NK-92 treated with Interleukin-12 subunit alpha and Interleukin-12 subunit beta, amount 100 ng/mL, for 24 hours (cell line): ENCODE results near the gene FHIP2A.
A peak's percentile ranks its signal among the peaks of the same experiment; 100 is the strongest.
"Not testable (repeated sequence)": the region's sequence is repeated elsewhere in the genome, so short reads cannot be mapped to it uniquely, and the experiment has no call there.

ENCODE experiments used
- DNase-seq: peaks from one replicate; lab custom pipeline; 2025; lab: John Stamatoyannopoulos, UW

The FHIP2A gene

GRCh38 chr10:114815791-114816190 is 5.8 kb upstream of the FHIP2A start:
- DNase-seq, result no peak

GRCh38 chr10:114816308-114816707 is 5.3 kb upstream of the FHIP2A start:
- DNase-seq, result no peak

- no peak for DNase-seq
These were observed 2.3 kb upstream of the FHIP2A start for GRCh38 chr10:114819322-114819721.

GRCh38 chr10:114821915-114822443 is 399 bp downstream of the FHIP2A start:
- DNase-seq, result peak; percentile 55

- peak; percentile 37 for DNase-seq
These were observed 980 bp downstream of the FHIP2A start for GRCh38 chr10:114822444-114823076.

- DNase-seq, result no peak
These were observed 1.5 kb downstream of the FHIP2A start for GRCh38 chr10:114823077-114823463.

- no peak for DNase-seq
These were observed 2.8 kb downstream of the FHIP2A start for GRCh38 chr10:114824391-114824790.

GRCh38 chr10:114825513-114826253 is 4.1 kb downstream of the FHIP2A start:
- DNase-seq, result no peak

- DNase-seq, result no peak
These were observed 7.8 kb downstream of the FHIP2A start for GRCh38 chr10:114829160-114829909.

GRCh38 chr10:114831186-114831867 is 9.7 kb downstream of the FHIP2A start:
- no peak for DNase-seq

GRCh38 chr10:114837690-114838089 is 16.1 kb downstream of the FHIP2A start:
- DNase-seq, result no peak

GRCh38 chr10:114839901-114840300 is 18.3 kb downstream of the FHIP2A start:
- no peak for DNase-seq

GRCh38 chr10:114845978-114846693 is 24.6 kb downstream of the FHIP2A start:
- no peak for DNase-seq

- not testable (repeated sequence) for DNase-seq
These were observed 25.9 kb downstream of the FHIP2A start for GRCh38 chr10:114847517-114847916.

GRCh38 chr10:114849674-114850073 is 28.1 kb downstream of the FHIP2A start:
- DNase-seq, result no peak

GRCh38 chr10:114850126-114850525 is 28.5 kb downstream of the FHIP2A start:
- DNase-seq, result no peak

- DNase-seq, result no peak
These were observed 29.8 kb downstream of the FHIP2A start for GRCh38 chr10:114851336-114851735.

GRCh38 chr10:114852197-114852596 is 30.6 kb downstream of the FHIP2A start:
- DNase-seq, result no peak

- DNase-seq, result no peak
These were observed 33.3 kb downstream of the FHIP2A start for GRCh38 chr10:114854906-114855305.

- no peak for DNase-seq
These were observed 34.4 kb downstream of the FHIP2A start for GRCh38 chr10:114855776-114856543.
